OCI-LY3 (cell line): ENCODE results near the gene NPRL2.

Experiments
- CTCF ChIP-seq: fragments of 200-600, 300-600 bp; sonication (generic); IDR thresholded peaks from 2 replicates; pipeline ENCODE4 v1.5.1; 2014; ENCODE audit warnings: antibody characterized with exemption, low read length, low read depth
- EZH2phosphoT487 ChIP-seq: fragments of 200-600 bp; shearing (Covaris generic); IDR thresholded peaks from 2 replicates; pipeline ENCODE4 v1.6.1; 2018; ENCODE audit warnings: antibody characterized with exemption, mixed run types, low read depth

- TF ChIP-seq CTCF (no peak), EZH2phosphoT487 (no peak)
Observed at GRCh38 chr3:50300681-50301254, 49.8 kb downstream of the NPRL2 start.
